ENCODE data around the gene SDR42E2.
"Not testable (repeated sequence)": the region's sequence is repeated elsewhere in the genome, so short reads cannot be mapped to it uniquely, and the experiment has no call there.

Gene SDR42E2

DNA sequence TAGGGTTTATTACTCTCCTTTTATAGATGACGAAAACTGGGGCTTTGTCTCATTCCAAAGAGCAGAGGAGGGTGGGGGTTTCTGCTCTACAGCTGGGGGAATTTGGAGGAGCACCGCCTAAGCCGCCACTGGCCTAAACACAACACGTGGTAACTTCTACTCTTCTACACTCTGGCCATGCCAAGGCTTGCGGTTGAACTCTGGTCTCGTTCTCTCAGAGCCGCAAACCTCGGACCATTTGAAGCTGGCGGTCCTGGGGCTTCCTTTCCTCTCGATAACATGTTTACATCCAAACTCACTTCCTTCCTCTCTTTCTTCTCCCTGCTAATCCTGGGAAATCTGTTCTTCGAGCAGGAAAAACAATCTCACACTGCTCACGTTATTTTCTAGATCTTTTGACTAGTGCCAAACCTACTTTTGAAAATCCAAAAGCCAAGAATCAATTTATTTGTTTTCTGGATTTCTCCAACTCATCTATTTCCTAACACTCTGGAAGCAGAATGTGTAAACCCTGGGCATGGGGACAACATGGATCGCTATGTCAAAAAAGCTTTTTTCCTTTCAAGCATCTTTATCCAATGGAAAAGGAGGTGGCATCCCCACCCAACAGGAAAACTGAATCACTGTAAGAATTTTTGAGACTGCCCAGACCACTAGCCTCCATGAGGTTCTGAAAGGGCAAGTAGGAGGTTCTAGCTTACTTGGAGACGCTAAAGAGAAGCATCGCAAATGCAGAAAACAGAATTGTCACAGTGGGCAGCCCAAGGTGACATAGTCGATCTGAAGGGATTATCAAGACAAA, 30.2 kb downstream of the SDR42E2 start:
- peak; percentile 53 for DNase-seq

DNA sequence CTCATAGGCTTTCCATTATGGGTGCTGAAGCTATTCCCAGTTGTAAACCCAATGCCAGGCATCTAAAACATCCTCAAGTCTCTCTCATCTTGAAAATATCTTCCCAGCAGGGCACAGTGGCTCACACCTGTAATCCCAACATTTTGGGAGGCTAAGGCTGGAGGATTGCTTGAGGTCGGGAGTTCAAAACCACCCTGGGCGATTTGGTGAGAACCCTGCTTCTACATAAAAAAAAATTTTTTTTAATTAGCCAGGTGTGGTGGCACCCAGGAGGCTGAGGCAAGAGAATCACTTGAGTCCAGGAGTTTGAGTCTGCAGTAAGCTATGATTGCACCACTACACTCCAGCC, 30.7 kb downstream of the SDR42E2 start:
- DNase-seq, result no peak

DNA sequence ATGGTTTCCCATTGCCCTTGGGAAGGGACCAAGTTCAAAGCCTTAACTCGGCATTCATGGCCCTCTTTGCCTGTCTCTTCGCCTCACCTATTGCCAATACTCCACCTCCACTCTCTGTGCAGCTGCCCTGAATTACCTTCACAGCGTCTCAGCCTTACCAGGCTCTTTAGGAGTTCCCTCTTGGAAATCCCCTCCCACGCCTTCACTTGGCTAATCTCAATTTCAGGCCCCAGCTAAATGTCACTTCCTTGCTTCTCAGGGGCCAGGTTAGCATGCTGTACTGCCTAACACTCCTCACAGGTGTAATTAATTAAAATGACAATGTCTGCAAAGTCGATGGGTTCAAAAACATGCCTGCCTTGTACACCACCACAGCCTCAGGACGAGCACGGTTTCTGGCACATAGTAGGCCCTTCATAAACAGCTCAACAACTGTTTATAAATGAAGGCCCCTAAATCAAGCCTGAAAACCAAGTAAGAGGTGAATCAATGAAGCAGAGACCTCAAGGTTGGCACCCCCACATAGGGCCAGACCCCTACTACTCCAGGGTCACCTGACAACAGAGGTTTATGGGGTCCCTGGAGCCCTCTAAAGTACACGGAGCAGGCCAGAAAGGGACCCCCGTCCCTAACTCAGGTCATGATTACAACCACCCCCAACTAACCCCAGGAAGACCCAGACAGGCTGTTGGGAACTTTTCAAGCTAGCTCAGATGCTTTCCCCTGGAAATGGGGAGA, 32.6 kb downstream of the SDR42E2 start:
- DNase-seq, result no peak

DNA sequence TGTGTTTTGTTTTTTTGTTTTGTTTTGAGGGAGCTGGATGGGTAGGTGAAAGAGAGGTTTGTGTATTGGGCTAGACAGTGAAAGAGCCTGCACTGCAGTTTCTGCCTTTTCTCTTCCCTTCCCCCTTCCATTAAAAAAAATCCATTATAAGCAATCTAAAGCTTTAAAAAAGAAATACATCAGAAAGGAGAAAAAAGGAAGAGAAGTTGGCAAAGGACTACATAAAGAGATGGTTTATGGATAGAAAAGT, 33.1 kb downstream of the SDR42E2 start:
- DNase-seq, result no peak

DNA sequence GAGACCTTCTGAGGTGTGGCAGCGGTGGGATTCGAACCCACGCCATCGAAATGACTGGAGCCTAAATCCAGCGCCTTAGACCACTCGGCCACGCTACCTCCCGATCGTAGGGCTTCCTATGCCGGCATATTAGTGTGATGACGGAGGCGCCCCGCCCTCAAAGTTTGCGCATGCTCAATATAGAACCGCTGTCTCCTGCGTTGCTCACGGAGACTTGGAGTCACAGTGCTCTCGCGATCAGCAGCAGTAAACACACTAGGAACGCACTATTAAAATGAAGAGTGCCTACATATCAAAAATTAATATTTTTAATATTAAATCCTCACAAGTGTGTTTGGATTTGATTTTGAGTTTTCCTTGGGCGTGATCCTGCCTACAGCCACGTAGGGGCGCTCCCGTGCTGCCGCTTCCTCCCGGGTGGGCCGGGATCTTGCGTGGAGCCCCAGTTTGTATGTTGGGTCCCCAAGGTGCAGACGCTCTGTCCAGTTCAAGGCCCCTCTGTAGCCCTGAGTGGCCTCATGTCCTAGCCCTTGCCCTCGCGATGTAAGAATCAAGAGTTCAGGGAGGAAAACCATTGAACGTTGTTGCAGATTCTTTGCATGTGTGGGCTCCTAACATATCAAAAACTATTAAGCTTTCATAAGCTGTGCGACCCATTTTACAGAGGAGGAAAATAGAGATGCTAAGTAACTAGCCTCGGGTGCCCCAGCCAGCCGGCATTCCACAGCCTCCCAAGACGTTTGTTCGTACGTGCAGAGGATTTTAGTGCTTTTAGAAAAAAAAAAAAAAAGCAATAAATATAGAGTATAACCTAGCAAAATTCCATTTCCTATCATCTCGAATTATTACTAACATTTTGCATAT, 33.6 kb downstream of the SDR42E2 start:
- DNase-seq, result peak; percentile 90

DNA sequence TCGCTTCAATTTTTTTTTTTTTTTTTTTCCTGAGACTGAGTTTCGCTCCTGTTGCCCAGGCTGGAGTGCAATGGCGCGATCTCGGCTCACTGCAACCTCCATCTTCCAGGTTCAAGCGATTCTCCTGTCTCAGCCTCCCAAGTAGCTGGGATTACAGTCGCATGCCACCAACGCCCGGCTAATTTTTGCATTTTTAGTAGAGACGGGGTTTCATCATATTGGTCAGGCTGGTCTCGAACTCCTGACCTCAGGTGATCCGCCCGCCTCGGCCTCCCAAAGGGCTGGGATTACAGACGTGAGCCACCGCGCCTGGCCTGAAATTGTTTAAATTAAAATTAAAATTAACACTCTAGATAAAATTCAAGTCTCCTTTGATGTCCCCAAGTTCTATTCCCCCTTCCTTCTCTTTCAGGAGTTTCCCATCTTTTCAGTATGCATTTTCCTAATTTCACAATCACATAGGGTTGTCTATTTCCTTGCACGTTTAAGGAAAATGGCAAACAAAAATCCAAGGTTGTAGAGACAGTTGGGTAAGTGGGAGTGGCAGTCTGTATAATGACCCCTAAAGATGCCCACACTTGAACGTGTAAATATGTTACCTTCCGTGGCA, 34.4 kb downstream of the SDR42E2 start:
- DNase-seq, result not testable (repeated sequence)

DNA sequence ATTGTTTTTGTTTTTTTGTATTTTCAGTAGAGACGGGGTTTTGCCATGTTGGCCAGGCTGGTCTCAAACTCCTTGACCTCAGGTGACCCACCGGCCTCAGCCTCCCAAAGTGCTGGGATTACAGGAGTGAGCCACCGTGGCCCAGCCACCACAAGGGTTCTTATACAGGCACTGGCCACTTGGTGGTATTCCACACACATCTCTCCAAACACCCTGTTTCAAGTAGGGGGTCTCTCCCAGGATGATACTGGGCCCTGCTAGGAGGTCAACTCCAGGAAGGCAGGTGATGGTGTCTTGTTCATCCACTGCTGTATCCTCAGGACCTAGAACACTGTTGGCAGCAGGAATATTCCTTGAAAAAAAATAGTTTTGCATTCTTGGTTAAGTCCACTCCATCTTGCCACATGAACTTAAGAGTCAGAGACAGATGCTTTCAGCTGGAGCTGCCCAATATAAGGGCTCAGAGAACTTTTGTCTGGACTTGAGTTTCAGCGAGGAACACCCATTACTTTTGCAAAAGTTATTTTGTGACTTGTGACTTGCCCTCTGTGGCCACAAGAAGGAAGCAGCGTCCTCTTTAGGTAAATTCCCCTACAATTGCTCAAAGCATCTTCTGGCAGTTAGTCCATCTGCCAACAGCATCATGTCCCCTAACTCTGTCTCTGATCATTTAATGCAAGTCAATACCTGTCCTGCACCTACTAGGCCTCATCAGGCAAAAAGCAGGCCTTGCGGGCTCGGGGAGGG, 36.4 kb downstream of the SDR42E2 start:
- DNase-seq, result no peak

DNA sequence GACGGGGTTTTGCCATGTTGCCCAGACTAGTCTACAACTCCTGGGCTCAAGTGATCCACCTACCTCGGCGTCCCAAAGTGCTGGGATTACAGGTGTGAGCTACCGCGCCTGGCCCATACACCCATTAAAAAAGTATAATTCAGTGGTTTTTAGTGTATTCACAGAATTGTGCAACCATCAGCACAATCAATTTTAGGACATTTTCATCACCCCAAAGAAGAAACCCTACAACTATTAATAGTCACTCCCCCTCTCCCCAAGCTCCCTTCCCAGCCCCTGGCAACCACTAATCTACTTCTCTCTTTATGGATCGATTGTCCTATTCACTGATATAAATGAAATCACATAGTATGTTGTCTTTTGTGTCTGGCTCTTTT, 39.9 kb downstream of the SDR42E2 start:
- no peak for DNase-seq

DNA sequence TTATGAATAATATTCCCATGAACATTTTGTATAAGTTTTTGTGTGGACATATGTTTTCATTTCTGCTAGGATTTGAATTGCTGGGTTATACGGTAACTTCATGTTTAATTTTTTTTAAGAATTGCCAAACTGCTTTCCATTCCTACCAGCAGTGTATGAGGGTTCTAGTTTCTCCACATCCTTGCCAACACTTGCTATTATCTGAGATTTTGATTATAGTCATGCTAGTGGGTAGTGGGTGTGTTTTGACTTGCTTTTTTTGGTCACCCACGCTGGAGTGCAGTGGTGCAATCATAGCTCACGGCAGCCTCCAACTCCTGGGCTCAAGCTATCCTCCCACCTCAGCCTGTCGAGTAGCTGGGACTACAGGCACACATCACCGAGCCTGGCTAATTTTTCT, 40.8 kb downstream of the SDR42E2 start:
- DNase-seq, result no peak

DNA sequence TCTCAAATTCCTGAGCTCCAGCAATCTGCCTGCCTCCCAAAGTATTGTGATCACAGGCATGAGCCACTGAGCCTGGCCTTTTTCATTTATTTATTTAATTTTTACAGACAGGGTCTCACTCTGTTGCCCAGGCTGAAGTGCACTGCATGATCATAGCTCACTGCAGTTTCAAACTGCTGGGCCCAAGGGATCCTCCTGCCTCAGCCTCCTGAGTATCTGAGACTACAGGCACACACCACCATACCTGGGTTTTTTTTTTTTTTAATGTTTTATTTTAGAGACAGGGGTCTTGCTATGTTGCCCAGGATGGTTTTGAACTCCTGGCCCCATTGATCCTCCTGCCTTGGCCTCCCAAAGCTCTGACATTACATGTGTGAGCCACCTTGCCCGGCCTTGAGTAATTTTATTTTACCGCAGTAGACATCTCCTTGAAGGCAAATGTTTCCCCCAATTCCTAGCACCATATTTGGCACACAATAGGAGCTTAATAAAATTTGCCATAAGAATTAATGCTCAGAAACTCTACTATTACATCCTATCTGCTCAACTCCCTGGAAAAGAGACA, 41.9 kb downstream of the SDR42E2 start:
- DNase-seq, result no peak

DNA sequence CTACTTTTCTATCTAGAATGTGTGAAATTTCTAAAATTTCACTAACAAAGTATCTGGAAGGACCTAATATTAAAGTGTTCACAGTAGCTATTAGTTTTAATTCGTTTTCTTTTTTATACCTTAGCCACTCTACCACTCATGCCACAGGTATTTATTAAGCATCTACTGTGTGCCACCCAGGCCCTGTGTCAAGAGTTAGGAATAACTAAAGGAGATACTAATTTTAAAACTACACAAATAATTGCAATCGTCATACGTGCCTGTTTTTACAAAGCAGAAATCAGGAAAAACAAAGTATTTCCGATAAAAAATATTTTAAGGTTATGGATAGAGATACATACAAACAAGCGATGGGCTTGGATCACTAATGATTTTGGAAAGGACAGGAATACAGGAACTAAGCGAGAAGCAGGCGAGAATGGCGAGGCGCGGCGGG, 43.3 kb downstream of the SDR42E2 start:
- no peak for DNase-seq

DNA sequence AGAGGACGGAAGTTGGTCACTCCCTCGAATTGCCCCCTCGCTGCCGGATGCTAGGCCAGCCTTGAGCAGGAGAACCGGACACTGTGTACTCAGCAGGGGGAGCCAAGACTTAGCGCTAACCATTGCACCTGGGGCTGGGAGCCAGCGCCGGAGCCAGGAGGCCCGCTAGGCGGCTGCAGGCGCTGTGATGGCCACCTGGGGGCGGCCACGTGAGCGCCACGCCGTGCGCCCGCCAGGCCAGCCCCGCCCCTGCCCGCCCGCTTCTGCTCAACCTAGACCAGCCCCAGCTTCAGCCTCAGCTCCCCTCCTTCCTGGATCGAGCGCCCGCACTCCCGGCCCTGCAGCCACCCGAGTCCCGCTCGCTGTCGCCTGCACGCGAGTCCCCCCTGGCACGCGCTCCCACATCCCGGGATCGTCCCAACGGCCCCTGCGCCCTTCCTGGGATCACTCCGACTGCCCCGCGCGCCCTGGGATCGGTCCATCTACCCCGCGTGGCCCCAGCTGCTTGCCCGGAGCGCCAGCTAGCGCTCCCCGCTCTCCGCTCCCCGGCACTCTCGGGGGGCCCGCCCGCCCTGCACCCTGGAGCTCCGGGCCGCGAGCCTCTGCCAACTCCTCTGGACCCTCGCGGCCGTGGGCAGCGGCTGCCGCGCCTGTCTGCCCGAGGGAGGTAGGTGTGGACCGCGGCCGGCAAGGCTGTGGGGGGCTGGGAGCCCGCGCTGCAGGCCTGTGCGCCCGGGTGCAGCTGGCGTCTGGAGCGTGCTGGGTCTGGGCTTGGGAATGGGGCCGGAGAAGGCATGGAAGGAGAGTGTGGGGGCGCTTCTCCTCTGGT, 43.9 kb downstream of the SDR42E2 start, which contains the start of gene EEF2K:
Gene EEF2K (plus strand): TSS at position 266 of the 829 bp plus-strand sequence. CDS start 19,452 bp downstream, outside the sequence.
- peak; percentile 71 for DNase-seq

DNA sequence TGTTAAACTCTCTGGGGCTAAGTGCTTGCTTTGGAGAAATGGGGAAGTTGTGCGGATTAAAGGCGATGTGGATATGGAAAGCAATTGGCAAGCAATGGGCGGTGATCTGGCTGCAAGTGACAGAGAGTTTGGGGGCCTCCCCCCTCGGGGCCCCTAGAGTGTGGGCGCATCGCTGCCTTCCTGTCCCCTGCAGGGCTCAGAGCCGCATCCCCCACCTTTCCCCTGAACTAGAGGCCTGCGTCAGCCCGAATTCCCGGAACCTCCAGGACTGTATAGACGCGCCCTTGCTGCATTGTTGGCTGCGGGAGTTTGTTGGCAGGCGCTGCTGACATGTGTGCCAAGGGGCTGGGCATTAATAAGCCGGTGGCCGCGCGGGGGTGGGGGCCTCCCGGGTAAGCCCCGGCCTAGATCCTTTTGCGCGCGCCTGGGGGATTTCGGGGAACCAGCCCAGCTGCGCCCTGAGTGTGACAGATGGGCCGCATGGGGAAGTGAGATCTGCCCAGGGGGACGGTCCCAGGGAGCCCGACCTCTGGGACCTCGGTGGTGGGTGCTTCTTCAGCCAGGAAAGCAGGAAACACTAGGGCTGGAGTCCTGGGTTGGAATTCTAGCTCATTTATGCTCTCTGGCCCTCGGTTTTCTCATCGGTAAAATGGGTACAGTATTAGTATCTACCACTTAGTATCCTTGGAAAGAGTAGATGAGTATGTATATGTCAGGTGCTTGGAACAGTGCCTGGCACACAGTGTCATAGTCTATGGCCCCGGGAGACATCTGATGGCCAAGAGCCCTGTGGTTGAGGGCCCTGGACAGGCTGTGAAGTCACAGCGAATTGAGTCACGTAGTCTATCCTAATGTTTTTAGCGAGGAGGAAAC, 44.8 kb downstream of the SDR42E2 start:
- DNase-seq, result no peak

DNA sequence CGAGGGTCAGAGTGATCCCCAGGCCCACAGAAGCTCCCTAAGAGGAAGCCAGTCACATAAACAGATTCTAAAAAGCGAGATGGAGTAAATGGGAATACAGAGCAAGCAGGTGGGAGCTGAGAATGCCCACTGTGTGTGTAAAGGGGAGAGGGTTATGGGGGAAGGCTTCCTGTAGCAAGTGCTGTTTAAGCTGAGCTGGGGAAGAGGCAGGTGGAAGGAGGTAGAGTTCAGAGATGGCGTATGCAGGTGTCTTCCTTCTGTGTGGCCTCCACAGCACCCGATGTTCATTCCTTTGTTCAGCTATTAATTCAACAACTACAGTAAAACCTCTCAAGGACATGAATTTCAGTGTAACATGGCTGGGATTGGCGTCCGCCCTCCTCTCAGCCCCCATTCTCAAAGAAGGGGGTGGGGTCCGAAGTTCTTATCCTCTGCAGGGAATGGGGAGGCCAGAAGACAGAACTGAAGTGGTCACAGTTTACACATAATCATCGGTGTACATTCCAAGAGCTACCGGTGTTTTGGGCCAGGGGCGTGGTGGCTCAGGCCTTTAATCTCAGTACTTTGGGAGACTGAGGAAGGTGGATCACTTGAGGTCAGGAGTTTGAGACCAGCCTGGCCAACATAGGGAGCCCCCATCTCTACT, 45.5 kb downstream of the SDR42E2 start:
- DNase-seq, result no peak

DNA sequence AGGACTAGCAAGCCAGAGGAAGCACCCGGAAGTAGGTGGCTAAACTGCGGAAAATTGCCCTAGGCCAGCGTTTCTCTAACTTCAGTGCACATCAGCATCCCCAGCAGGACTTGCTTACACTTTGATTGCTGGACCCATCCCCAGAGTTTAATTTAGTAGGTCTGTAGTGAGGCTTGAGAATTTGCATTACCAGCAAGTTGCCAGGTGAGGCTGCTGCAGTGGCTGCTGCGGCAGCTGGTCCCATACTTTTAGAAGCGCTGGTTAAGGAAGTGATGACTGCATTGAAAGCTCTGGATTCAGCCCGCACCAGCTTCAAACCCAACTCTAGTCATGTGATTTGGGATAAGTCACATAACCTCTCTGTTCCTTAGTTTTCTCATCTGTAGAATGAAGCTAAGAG, 48.0 kb downstream of the SDR42E2 start:
- DNase-seq, result no peak

DNA sequence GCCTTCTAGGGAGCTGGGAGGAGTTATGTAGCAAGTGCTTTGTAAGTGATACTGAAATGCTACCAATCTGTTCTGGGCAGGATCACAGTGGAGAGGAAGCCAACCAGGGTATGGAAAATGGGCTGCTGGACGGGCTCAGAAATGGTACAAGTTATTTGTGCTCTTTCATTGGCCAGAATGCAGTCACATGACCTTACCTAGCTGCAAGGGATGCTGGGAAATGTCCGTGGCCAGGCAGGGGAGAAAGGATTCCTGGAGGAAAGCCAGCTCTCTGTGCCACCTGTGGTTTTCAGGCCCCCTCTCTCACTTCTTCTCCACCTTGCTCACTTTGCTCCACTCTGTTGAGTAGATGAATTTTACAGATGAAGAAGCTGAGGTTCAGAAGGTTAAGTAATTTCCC, 48.5 kb downstream of the SDR42E2 start:
- DNase-seq, result no peak

DNA sequence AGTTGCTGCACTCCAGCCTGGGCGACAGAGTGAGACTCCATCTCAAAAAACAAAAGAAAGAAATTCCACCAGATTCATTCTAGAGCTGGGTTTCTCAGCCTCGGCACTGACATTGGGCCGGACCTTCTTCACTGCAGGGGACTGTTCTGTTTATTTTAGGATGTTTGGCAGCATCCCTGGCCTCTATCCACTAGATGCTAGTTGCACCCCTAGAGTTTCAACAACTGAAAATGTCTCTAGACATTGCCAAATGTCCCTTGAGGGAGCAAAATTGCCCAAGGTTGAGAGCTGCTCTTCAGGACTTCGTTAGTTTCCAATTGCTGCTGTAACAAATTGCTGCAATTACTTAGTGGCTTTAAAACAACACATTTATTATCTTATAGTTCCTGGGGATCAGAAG, 50.9 kb downstream of the SDR42E2 start:
- DNase-seq, result no peak

DNA sequence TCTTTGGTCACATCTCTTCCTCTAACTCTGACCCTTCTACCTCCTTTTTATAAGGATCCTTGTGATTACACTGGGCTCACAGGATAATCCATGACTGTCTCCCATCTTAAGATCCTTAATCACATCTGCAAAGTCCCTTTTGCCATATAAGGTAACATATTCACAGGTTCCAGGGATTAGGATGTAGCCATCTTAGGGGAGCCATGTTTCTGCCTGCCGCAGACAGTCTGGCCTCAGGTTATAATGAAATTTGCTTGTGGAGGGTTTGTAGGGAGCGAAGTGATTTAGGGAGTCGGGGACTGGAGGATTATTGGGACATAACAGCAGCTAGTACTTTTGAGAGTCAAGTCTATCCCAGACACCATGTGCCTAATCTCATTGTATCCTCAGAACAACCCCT, 51.5 kb downstream of the SDR42E2 start:
- no peak for DNase-seq

DNA sequence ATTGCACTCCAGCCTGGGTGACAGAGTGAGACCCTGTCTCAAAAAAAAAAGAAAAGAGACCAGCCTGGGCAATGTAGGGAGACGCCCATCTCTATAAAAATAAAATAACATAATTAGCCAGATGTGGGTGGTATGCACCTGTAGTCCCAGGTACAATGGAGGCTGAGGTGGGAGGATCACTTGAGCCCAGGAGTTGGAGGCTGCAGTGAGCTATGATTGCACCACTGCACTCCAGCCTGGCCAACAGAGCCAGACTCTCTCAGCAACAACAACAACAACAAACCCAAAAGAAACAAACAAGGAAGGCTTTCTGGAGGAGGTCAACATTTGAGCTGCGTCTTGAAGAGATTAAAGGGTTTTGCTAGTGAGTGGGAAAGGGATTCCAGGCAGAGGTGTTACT, 52.1 kb downstream of the SDR42E2 start:
- no peak for DNase-seq

DNA sequence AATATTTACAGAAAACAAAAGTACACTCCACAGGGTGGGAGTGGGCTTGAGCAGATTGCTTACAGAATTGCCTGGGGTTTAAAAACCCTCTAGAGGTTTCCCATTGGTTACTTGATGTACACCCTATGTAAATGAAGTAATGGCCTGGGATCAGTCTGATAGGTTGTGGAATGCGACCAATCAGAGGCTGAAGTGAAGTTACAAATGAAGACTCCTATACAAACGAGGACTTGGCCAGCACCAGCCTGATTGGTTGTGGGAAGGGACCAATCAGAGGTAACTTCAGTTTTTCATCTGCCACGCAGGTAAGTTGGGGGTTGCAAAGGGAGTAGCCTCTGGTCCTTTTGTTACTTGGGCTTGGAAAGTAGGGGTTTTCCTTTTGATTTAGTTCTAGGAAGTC, 52.6 kb downstream of the SDR42E2 start:
- DNase-seq, result no peak
